ENCODE results near the gene ERN1.

GRCh38 chr17:64087252-64088005 is 42.5 kb downstream of the ERN1 start:
- TF ChIP-seq GZF1 (CRISPR knock-in tag; IDR thresholded peaks at IDR 0.05) = no peak
- TF ChIP-seq NCOA5 (CRISPR knock-in tag; IDR thresholded peaks at IDR 0.05) = no peak
- TF ChIP-seq SMARCC2 (IDR thresholded peaks at IDR 0.05) = no peak
- no peak for TF ChIP-seq FOXK2 (IDR thresholded peaks at IDR 0.05)
- no peak for TF ChIP-seq SMC3 (IDR thresholded peaks at IDR 0.05; ENCODE audit: low read length)

Data from HepG2 (cell line).